ENCODE data around the gene LTA. TPM values are rescaled to one million over a fixed set of nuclear protein-coding genes. Genes with fewer than 3 reads are reported as not detected.

LTA gene
- total and polyA plus RNA-seq, 4 donors: 0.05 TPM; not detected in 3

DNA sequence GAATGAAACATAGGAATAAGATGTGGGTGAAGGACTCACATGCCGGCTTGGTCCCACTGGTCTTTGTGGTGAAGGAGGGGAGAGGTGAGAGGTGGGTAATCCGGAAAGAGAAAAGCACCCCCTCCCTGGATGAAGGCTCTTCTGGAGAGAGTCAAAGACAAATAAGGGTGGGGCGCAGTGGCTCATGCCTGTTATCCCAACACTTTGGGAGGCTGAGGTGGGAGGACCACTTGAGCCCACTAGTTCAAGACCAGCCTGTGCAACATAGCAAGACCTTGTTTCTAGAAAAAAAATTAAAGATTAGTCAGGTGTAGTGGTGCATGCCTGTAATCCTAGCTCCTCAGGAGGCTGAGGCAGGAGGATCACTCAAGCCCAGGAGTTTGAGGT, 7.0 kb downstream of the LTA start:
- no peak for DNase-seq (ENCODE audit: low spot score)
- Histone ChIP-seq H3K9ac (ENCODE audit: low read depth in 1 of 2, low read length in 2 of 2) (no peak overlapping the region), H3K9me3 (ENCODE audit: control insufficient read depth in 4 of 4, low read length in 3 of 4) (no peaks in the 10 kb centered on the region), H3K4me1 (ENCODE audit: control insufficient read depth in 4 of 4, insufficient read depth in 4 of 4, low read length in 3 of 4) (peaks cover 0 to 16% (median 6%) of the 10 kb centered on the region in 4 donors), H3K27me3 (ENCODE audit: control insufficient read depth in 4 of 4, insufficient read depth in 4 of 4, low read length in 3 of 4) (no peaks in the 10 kb centered on the region), H3K4me3 (ENCODE audit: low read depth in 1 of 3, low read length in 3 of 3) (no peak overlapping the region), H3K36me3 (ENCODE audit: control insufficient read depth in 4 of 4, insufficient read depth in 3 of 4, low read depth in 1 of 4, low read length in 3 of 4) (no peaks in the 10 kb centered on the region), H3K27ac (ENCODE audit: low read depth in 1 of 2, low read length in 2 of 2) (no peak overlapping the region)
- TF ChIP-seq, protein P1, sequence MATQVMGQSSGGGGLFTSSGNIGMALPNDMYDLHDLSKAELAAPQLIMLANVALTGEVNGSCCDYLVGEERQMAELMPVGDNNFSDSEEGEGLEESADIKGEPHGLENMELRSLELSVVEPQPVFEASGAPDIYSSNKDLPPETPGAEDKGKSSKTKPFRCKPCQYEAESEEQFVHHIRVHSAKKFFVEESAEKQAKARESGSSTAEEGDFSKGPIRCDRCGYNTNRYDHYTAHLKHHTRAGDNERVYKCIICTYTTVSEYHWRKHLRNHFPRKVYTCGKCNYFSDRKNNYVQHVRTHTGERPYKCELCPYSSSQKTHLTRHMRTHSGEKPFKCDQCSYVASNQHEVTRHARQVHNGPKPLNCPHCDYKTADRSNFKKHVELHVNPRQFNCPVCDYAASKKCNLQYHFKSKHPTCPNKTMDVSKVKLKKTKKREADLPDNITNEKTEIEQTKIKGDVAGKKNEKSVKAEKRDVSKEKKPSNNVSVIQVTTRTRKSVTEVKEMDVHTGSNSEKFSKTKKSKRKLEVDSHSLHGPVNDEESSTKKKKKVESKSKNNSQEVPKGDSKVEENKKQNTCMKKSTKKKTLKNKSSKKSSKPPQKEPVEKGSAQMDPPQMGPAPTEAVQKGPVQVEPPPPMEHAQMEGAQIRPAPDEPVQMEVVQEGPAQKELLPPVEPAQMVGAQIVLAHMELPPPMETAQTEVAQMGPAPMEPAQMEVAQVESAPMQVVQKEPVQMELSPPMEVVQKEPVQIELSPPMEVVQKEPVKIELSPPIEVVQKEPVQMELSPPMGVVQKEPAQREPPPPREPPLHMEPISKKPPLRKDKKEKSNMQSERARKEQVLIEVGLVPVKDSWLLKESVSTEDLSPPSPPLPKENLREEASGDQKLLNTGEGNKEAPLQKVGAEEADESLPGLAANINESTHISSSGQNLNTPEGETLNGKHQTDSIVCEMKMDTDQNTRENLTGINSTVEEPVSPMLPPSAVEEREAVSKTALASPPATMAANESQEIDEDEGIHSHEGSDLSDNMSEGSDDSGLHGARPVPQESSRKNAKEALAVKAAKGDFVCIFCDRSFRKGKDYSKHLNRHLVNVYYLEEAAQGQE (IDR thresholded peaks at IDR 0.05): no peak
- TF ChIP-seq RAD21 (IDR thresholded peaks at IDR 0.05) (no peak), GABPA (IDR thresholded peaks at IDR 0.05 in 1 of 2, conservative IDR thresholded peaks at IDR 0.05 in 1 of 2) (no peak), YY1 (IDR thresholded peaks at IDR 0.05) (no peak), TAF1 (conservative IDR thresholded peaks at IDR 0.05) (no peak), JUND (IDR thresholded peaks at IDR 0.05) (no peak), HNF4A (conservative IDR thresholded peaks at IDR 0.05) (no peak), NR2F2 (IDR thresholded peaks at IDR 0.05) (no peak), FOXA1 (IDR thresholded peaks at IDR 0.05) (no peak), HNF4G (IDR thresholded peaks at IDR 0.05) (no peak), RXRA (IDR thresholded peaks at IDR 0.05) (no peak), SP1 (IDR thresholded peaks at IDR 0.05) (no peak)
- TF ChIP-seq, protein P2, sequence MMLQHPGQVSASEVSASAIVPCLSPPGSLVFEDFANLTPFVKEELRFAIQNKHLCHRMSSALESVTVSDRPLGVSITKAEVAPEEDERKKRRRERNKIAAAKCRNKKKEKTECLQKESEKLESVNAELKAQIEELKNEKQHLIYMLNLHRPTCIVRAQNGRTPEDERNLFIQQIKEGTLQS (IDR thresholded peaks at IDR 0.05): no peak
- TF ChIP-seq, protein P3, sequence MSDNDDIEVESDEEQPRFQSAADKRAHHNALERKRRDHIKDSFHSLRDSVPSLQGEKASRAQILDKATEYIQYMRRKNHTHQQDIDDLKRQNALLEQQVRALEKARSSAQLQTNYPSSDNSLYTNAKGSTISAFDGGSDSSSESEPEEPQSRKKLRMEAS (IDR thresholded peaks at IDR 0.05): no peak
- WGBS: 92% methylated on average over 3 of the region's 3 CpGs

DNA sequence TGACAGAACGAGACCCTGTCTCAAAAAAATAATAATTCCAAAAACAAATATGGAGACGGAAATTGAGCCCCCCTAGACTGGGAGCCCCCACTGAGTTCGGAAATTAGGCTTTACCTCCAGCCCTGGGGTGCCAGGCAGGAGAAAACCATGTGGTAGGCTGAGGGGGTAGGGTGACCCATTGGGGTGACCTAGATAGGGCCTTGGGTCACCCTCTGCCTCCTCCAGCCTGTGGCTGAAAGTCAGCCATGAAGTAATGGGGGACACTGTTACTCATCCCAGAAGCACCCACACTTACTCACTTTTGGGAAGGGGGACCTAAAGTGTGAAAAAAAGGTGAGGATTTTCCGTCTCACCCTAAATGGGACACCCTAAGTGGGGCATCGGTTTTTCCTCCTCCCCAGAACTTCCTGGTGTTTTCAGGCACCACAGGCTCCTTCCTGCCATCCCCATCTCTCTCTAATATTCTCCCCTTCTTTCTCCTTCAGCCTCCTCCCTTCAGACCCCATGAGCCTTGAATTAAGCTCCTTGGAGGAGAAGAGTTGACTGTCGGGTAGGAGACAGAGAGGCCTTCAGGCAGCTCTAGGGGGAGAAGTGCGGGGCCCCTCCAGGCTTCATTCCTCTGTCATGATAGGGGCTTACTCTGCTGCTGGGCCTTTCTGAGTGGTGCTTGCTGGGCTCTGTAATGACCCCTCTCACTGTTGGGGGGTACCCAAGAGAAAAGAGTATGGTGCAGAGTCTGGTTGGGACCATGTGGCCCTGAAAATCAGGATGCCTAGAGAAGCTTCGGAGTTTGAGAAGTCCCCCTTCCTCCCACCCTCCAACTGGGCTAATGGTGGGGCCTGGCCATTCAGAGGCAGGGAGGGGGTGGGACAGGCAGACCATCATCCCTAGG, 7.7 kb downstream of the LTA start:
- Histone ChIP-seq H3K9ac (ENCODE audit: low read depth in 1 of 2, low read length in 2 of 2) (no peak overlapping the region), H3K9me3 (ENCODE audit: control insufficient read depth in 4 of 4, low read length in 3 of 4) (no peaks in the 10 kb centered on the region), H3K27ac (ENCODE audit: low read depth in 1 of 2, low read length in 2 of 2) (no peak overlapping the region), H3K27me3 (ENCODE audit: control insufficient read depth in 4 of 4, insufficient read depth in 4 of 4, low read length in 3 of 4) (no peaks in the 10 kb centered on the region), H3K4me3 (ENCODE audit: low read depth in 1 of 3, low read length in 3 of 3) (no peak overlapping the region), H3K36me3 (ENCODE audit: control insufficient read depth in 4 of 4, insufficient read depth in 3 of 4, low read depth in 1 of 4, low read length in 3 of 4) (no peaks in the 10 kb centered on the region), H3K4me1 (ENCODE audit: control insufficient read depth in 4 of 4, insufficient read depth in 4 of 4, low read length in 3 of 4) (peaks cover 0 to 16% (median 6%) of the 10 kb centered on the region in 4 donors)
- no peak for TF ChIP-seq HNF4G (IDR thresholded peaks at IDR 0.05)
- no peak for TF ChIP-seq NR2F2 (IDR thresholded peaks at IDR 0.05)
- TF ChIP-seq, protein P4, sequence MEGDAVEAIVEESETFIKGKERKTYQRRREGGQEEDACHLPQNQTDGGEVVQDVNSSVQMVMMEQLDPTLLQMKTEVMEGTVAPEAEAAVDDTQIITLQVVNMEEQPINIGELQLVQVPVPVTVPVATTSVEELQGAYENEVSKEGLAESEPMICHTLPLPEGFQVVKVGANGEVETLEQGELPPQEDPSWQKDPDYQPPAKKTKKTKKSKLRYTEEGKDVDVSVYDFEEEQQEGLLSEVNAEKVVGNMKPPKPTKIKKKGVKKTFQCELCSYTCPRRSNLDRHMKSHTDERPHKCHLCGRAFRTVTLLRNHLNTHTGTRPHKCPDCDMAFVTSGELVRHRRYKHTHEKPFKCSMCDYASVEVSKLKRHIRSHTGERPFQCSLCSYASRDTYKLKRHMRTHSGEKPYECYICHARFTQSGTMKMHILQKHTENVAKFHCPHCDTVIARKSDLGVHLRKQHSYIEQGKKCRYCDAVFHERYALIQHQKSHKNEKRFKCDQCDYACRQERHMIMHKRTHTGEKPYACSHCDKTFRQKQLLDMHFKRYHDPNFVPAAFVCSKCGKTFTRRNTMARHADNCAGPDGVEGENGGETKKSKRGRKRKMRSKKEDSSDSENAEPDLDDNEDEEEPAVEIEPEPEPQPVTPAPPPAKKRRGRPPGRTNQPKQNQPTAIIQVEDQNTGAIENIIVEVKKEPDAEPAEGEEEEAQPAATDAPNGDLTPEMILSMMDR (IDR thresholded peaks at IDR 0.05; ENCODE audit: low read depth, low read length, missing input control): no peak
- no peak for TF ChIP-seq JUND (IDR thresholded peaks at IDR 0.05)
- TF ChIP-seq FOXA2 (IDR thresholded peaks at IDR 0.05): no peak
- TF ChIP-seq SP1 (IDR thresholded peaks at IDR 0.05): no peak
- no peak for TF ChIP-seq FOXA1 (IDR thresholded peaks at IDR 0.05)
- DNase-seq (ENCODE audit: low spot score): no peak
- 92% methylated on average over 8 of the region's 8 CpGs for WGBS

Measured in liver (tissue), 9 donors.